ENCODE data around the gene LSMEM2.
A peak's percentile ranks its signal among the peaks of the same experiment; 100 is the strongest.

The LSMEM2 gene

DNA sequence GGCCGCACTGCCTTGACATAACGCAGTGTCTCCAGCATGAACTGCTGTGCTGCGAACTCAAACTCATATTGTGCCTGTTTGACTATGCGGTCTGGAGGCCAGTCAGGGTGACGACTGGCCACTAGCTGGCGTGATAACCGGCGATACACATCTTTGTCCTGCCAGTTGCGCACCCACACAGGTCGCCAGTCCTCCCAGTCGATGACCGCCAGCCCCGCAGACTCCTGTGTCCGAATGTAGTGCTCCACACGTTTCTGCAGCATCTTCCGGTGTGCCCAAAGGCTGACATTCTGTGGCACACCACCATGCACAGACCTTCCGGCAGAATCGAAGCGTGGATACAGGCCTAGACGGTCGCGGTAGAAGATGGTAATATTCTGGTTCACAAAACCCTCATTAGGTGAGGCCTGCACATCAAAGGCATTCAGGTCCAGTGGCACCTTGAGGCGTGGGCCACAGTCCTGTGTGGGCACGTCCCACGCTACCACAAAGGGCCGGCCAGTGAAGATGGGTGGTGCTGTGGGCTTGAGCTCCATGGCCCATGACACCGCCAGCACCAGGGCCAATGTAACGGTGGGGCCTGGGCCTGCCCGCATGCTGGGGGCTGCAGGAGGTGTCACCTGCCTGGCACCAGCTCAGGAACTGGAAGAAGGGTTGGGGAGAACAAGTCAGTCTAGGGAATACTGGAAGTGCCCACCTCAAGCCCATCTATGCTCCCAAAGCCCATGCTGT lies 41.2 kb downstream of the LSMEM2 start:
- TF ChIP-seq, protein P1, sequence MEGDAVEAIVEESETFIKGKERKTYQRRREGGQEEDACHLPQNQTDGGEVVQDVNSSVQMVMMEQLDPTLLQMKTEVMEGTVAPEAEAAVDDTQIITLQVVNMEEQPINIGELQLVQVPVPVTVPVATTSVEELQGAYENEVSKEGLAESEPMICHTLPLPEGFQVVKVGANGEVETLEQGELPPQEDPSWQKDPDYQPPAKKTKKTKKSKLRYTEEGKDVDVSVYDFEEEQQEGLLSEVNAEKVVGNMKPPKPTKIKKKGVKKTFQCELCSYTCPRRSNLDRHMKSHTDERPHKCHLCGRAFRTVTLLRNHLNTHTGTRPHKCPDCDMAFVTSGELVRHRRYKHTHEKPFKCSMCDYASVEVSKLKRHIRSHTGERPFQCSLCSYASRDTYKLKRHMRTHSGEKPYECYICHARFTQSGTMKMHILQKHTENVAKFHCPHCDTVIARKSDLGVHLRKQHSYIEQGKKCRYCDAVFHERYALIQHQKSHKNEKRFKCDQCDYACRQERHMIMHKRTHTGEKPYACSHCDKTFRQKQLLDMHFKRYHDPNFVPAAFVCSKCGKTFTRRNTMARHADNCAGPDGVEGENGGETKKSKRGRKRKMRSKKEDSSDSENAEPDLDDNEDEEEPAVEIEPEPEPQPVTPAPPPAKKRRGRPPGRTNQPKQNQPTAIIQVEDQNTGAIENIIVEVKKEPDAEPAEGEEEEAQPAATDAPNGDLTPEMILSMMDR (IDR thresholded peaks at IDR 0.05; ENCODE audit: insufficient read depth, low read length, poor library complexity, severe bottlenecking): no peak
- no peak for TF ChIP-seq EZH2phosphoT487 (conservative IDR thresholded peaks at IDR 0.05; ENCODE audit: low read length)
- Histone ChIP-seq H3K9ac (ENCODE audit: low read length) (peak overlapping the region; percentile 81), H4K20me1 (ENCODE audit: low read depth, low read length) (no peaks in the 10 kb centered on the region), H3K27me3 (ENCODE audit: low read length) (no peaks in the 10 kb centered on the region), H3K36me3 (ENCODE audit: low read length) (no peaks in the 10 kb centered on the region), H2AFZ (ENCODE audit: low read depth, low read length, severe bottlenecking) (no peak overlapping the region), H3K27ac (ENCODE audit: low read depth, low read length) (no peak overlapping the region), H3K79me2 (ENCODE audit: insufficient read depth, low read length) (no peaks in the 10 kb centered on the region), H3K9me2 (replicated peaks; ENCODE audit: insufficient read depth, low read length) (no peaks in the 10 kb centered on the region), H3K4me2 (ENCODE audit: low read depth, low read length, poor library complexity, severe bottlenecking) (peak overlapping the region; percentile 92), H3K9me3 (ENCODE audit: insufficient read depth, low read length) (no peaks in the 10 kb centered on the region), H3K4me3 (ENCODE audit: insufficient read depth, low read length, poor library complexity, severe bottlenecking) (peak overlapping the region; percentile 87), H3F3A (ENCODE audit: insufficient read depth) (no peaks in the 10 kb centered on the region)

DNA sequence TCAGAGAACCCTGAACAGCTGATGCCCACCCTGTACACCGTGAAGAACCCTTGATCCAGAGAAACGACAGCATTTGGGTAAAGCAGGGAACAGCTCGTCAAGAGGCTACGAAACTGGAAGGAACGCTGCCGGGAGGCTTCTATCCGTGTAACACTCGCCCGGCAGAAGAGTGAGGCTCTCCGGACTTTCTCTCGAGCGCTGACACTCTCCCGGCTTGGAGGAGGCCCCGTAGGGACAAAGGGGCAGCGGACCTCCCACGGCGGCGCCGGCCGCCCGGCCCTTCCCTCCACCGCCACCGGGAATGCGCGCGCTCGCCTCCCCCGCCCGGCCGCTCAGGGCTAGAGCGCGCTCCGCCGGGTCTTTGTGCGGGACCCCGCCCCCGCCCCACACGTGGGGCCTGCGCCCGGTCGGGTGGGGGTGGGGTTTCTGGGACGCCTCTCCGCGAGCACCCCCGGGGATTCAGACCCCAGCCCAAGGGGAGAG lies 42.0 kb downstream of the LSMEM2 start:
- H3K36me3 ChIP-seq (ENCODE audit: low read length): no peaks in the 10 kb centered on the region
- H3K4me3 ChIP-seq (ENCODE audit: insufficient read depth, low read length, poor library complexity, severe bottlenecking): peak overlapping the region; percentile 87
- H4K20me1 ChIP-seq (ENCODE audit: low read depth, low read length): no peaks in the 10 kb centered on the region
- H3K9me2 ChIP-seq (replicated peaks; ENCODE audit: insufficient read depth, low read length): no peaks in the 10 kb centered on the region
- H3K27ac ChIP-seq (ENCODE audit: low read depth, low read length): peak overlapping the region; percentile 80
- H3K4me2 ChIP-seq (ENCODE audit: low read depth, low read length, poor library complexity, severe bottlenecking): peak overlapping the region; percentile 92
- no peaks in the 10 kb centered on the region for H3K9me3 ChIP-seq (ENCODE audit: insufficient read depth, low read length)
- no peak for TF ChIP-seq EZH2phosphoT487 (conservative IDR thresholded peaks at IDR 0.05; ENCODE audit: low read length)
- TF ChIP-seq, protein P1 (IDR thresholded peaks at IDR 0.05; ENCODE audit: insufficient read depth, low read length, poor library complexity, severe bottlenecking): no peak
- H3F3A ChIP-seq (ENCODE audit: insufficient read depth): no peaks in the 10 kb centered on the region
- H3K79me2 ChIP-seq (ENCODE audit: insufficient read depth, low read length): no peaks in the 10 kb centered on the region
- H2AFZ ChIP-seq (ENCODE audit: low read depth, low read length, severe bottlenecking): peak overlapping the region; percentile 96
- no peaks in the 10 kb centered on the region for H3K27me3 ChIP-seq (ENCODE audit: low read length)
- H3K9ac ChIP-seq (ENCODE audit: low read length): peak overlapping the region; percentile 81

DNA sequence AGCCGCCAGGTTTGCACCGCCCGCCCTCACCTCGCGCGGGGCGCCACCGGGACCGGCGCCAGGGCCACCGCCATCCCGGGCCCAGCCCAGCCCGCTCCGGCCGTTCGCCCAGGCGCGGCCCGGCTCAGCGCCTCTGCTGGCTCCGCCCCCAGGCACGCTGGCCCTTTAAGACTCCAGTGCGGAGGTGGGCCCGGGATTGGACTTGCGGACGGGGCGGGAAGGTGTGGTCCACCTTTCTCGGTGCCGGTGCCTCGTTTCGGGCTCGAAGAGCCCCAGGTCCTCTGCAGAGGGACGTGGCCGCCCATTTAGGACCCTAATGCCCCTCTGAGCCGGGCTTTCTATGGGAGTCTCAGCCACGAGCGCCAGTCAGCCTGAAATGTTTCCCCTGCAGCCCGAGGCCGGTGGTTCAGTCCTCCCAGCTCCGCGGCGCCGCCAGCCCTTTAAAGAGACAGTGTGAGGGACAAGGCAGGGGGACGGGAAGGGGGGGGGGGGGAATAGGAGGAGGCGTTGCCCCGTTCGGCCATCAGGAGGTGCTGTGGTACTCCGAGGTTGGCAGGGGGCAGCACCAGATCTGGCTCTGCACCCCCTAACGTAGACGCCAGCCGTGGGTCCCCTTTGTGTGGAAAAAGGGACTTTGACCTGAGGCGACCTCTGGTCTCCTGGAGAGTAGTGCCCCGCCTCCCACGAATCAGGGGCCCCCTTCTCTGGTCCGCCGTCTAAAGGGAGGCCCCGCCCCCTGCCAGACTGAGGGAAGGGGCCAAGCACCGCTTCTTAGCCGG lies 42.6 kb downstream of the LSMEM2 start:
- H3K9ac ChIP-seq (ENCODE audit: low read length): peak overlapping the region; percentile 81
- peak overlapping the region; percentile 92 for H3K4me2 ChIP-seq (ENCODE audit: low read depth, low read length, poor library complexity, severe bottlenecking)
- no peaks in the 10 kb centered on the region for H3K9me2 ChIP-seq (replicated peaks; ENCODE audit: insufficient read depth, low read length)
- H3K27me3 ChIP-seq (ENCODE audit: low read length): no peaks in the 10 kb centered on the region
- no peaks in the 10 kb centered on the region for H4K20me1 ChIP-seq (ENCODE audit: low read depth, low read length)
- no peaks in the 10 kb centered on the region for H3K79me2 ChIP-seq (ENCODE audit: insufficient read depth, low read length)
- H3K27ac ChIP-seq (ENCODE audit: low read depth, low read length): peak overlapping the region; percentile 80
- TF ChIP-seq EZH2phosphoT487 (conservative IDR thresholded peaks at IDR 0.05; ENCODE audit: low read length): no peak
- TF ChIP-seq, protein P1 (IDR thresholded peaks at IDR 0.05; ENCODE audit: insufficient read depth, low read length, poor library complexity, severe bottlenecking): no peak
- peak overlapping the region; percentile 96 for H2AFZ ChIP-seq (ENCODE audit: low read depth, low read length, severe bottlenecking)
- no peaks in the 10 kb centered on the region for H3K9me3 ChIP-seq (ENCODE audit: insufficient read depth, low read length)
- H3F3A ChIP-seq (ENCODE audit: insufficient read depth): no peaks in the 10 kb centered on the region
- H3K4me3 ChIP-seq (ENCODE audit: insufficient read depth, low read length, poor library complexity, severe bottlenecking): peak overlapping the region; percentile 87
- H3K36me3 ChIP-seq (ENCODE audit: low read length): no peaks in the 10 kb centered on the region
